ENCODE measurements around the gene RARB. TPM values are rescaled to one million over a fixed set of nuclear protein-coding genes. Genes with fewer than 3 reads are reported as not detected.

The RARB gene
- total and polyA plus RNA-seq, 9 of the 15 experiments (the other 6 are each of a cell fraction or from before 2014, with no cell fraction given), result 0.15 to 1.3 (median 0.27) TPM

- CTCF ChIA-PET (ENCODE audit: low intra/inter-chr PET ratio), result no interaction called here
- DNase-seq (ENCODE audit: extremely low read depth in 1 of 4, low spot score in 3 of 4) (no peak), FAIRE-seq (no peak), ATAC-seq (no peak)
- H3K9me3 ChIP-seq (replicated peaks; ENCODE audit: control insufficient read depth, insufficient read depth, low read depth, low read length), result no peaks in the 10 kb centered on the region
- TF ChIP-seq NFRKB (IDR thresholded peaks at IDR 0.05; ENCODE audit: low read depth), result no peak
- no peak for TF ChIP-seq ZNF124 (CRISPR knock-in tag; IDR thresholded peaks at IDR 0.05)
- TF ChIP-seq ETS2 (tag; IDR thresholded peaks at IDR 0.05; ENCODE audit: borderline replicate concordance, poor library complexity, severe bottlenecking), result no peak
- TF ChIP-seq NFE2 (IDR thresholded peaks at IDR 0.05; ENCODE audit: low read depth), result no peak
- TF ChIP-seq SAFB (IDR thresholded peaks at IDR 0.05; ENCODE audit: borderline replicate concordance, low read depth, low read length), result no peak
- TF ChIP-seq SP2 (IDR thresholded peaks at IDR 0.05; ENCODE audit: extremely low read depth, low read depth, low read length, poor library complexity, severe bottlenecking), result no peak
- no peak for TF ChIP-seq HNRNPH1 (optimal IDR thresholded peaks at IDR 0.05; ENCODE audit: low read depth, low read length)
- TF ChIP-seq MCM7 (IDR thresholded peaks at IDR 0.05), result no peak
- no peak for TF ChIP-seq BMI1 (IDR thresholded peaks at IDR 0.05; ENCODE audit: low read length)
- TF ChIP-seq NFYB (IDR thresholded peaks at IDR 0.05; ENCODE audit: extremely low read depth, insufficient read length), result no peak
- no peak for TF ChIP-seq UBTF (IDR thresholded peaks at IDR 0.05; ENCODE audit: borderline replicate concordance in 1 of 2, low read depth in 2 of 2, low read length in 2 of 2)
- no peak for TF ChIP-seq XRCC5 (IDR thresholded peaks at IDR 0.05; ENCODE audit: low read depth, low read length)
- TF ChIP-seq BCOR (IDR thresholded peaks at IDR 0.05), result no peak
- TF ChIP-seq NR0B1 (IDR thresholded peaks at IDR 0.05; ENCODE audit: partially characterized antibody), result no peak
- no peak for TF ChIP-seq ZNF384 (IDR thresholded peaks at IDR 0.05; ENCODE audit: low read depth, low read length)
- no peaks in the 10 kb centered on the region for H3K4me1 ChIP-seq (replicated peaks in 1 of 2; ENCODE audit: control insufficient read depth in 2 of 2, insufficient read depth in 2 of 2, low read length in 2 of 2)
- no peak overlapping the region for H3K27ac ChIP-seq (ENCODE audit: extremely low read depth, low read depth, low read length)
- intact Hi-C loops (cut with micrococcal nuclease), result no loop called here
- no peaks in the 10 kb centered on the region for H3K79me2 ChIP-seq (ENCODE audit: control insufficient read depth, insufficient read depth, low read length)
- H2AFZ ChIP-seq (ENCODE audit: low read depth, low read length), result no peak overlapping the region
- no peaks in the 10 kb centered on the region for H3K9me1 ChIP-seq (ENCODE audit: control insufficient read depth, insufficient read depth, low read length)
- no peak overlapping the region for H3K4me2 ChIP-seq (ENCODE audit: insufficient read depth, low read length)
- no peak overlapping the region for H3K9ac ChIP-seq (ENCODE audit: insufficient read depth in 1 of 2, low read depth in 2 of 2, low read length in 2 of 2)
- 0% methylated on average over 3 of the region's 3 CpGs for WGBS (ENCODE audit: insufficient coverage, low coverage, missing lambda C conversion rate)
- H3K36me3 ChIP-seq (ENCODE audit: control insufficient read depth, insufficient read depth, low read length), result no peaks in the 10 kb centered on the region
- in situ Hi-C loops (cut with MboI), result no loop called here
- BruUV-seq (replicated peaks), result no TSS peak
- POLR2A ChIA-PET, result interaction anchor here (1.2 kb wide), 1 partner anchor 11 kb away, joined by 3 read pairs; no protein-coding TSS in a partner anchor
- H3K27me3 ChIP-seq (ENCODE audit: control insufficient read depth in 2 of 2, insufficient read depth in 2 of 2, low read length in 2 of 2), result peaks cover 0 to 6% of the 10 kb centered on the region in 2 experiments; a peak in 2 of 5 replicates
- H4K20me1 ChIP-seq (replicated peaks; ENCODE audit: control insufficient read depth, insufficient read depth, low read length), result no peaks in the 10 kb centered on the region
- no peak overlapping the region for H3K4me3 ChIP-seq
Measured at GRCh38 chr3:25513642-25514266, 85.7 kb downstream of the RARB start.

Measured in K562 (cell line).